GM19025 (cell line): Measurements from ENCODE around the gene CLDN20.
"Not testable (repeated sequence)": the region's sequence is repeated elsewhere in the genome, so short reads cannot be mapped to it uniquely, and the experiment has no call there.

ENCODE experiments used
- ATAC-seq: cut with Tn5 transposase; IDR thresholded peaks from one replicate; pipeline ENCODE4 v1.9.1; 2021; ENCODE audit warnings: mild to moderate bottlenecking, low read depth, moderate library complexity; ENCODE audit not compliant: unreplicated experiment

Gene CLDN20

GRCh38 chr6:155267411-155267810 is 3.6 kb downstream of the CLDN20 start:
- no peak for ATAC-seq

GRCh38 chr6:155268088-155268867 is 4.5 kb downstream of the CLDN20 start:
- not testable (repeated sequence) for ATAC-seq

- no peak for ATAC-seq
Observed at GRCh38 chr6:155269765-155270164, 6.0 kb downstream of the CLDN20 start.

GRCh38 chr6:155270561-155271091 is 6.8 kb downstream of the CLDN20 start:
- no peak for ATAC-seq

- ATAC-seq: no peak
Observed at GRCh38 chr6:155271145-155271544, 7.3 kb downstream of the CLDN20 start.

- no peak for ATAC-seq
Observed at GRCh38 chr6:155272353-155273232, 8.8 kb downstream of the CLDN20 start.

- ATAC-seq: no peak
Observed at GRCh38 chr6:155273431-155273830, 9.6 kb downstream of the CLDN20 start.

- no peak for ATAC-seq
Observed at GRCh38 chr6:155274106-155274505, 10.3 kb downstream of the CLDN20 start.

GRCh38 chr6:155274533-155274932 is 10.7 kb downstream of the CLDN20 start:
- ATAC-seq: no peak

GRCh38 chr6:155275808-155276480 is 12.1 kb downstream of the CLDN20 start:
- no peak for ATAC-seq

- no peak for ATAC-seq
Observed at GRCh38 chr6:155276638-155277037, 12.8 kb downstream of the CLDN20 start.

GRCh38 chr6:155278319-155279049 is 14.7 kb downstream of the CLDN20 start:
- ATAC-seq: no peak

- ATAC-seq: no peak
Observed at GRCh38 chr6:155284775-155285174, 21.0 kb downstream of the CLDN20 start.

- no peak for ATAC-seq
Observed at GRCh38 chr6:155287762-155288161, 23.9 kb downstream of the CLDN20 start.

- ATAC-seq: no peak
Observed at GRCh38 chr6:155290491-155290890, 26.7 kb downstream of the CLDN20 start.

- no peak for ATAC-seq
Observed at GRCh38 chr6:155291291-155291690, 27.5 kb downstream of the CLDN20 start.

- no peak for ATAC-seq
Observed at GRCh38 chr6:155292711-155293110, 28.9 kb downstream of the CLDN20 start.

- no peak for ATAC-seq
Observed at GRCh38 chr6:155297669-155298068, 33.9 kb downstream of the CLDN20 start.

GRCh38 chr6:155301867-155302266 is 38.1 kb downstream of the CLDN20 start:
- no peak for ATAC-seq

GRCh38 chr6:155303361-155303870 is 39.6 kb downstream of the CLDN20 start:
- no peak for ATAC-seq
